ENCODE data around the gene CP. TPM values are rescaled to one million over a fixed set of nuclear protein-coding genes. Genes with fewer than 3 reads are reported as not detected.

Gene CP
- total and polyA plus RNA-seq, 2 of the 13 experiments (the other 11 are each of a cell fraction or from before 2014, with no cell fraction given), result 42.6 to 789 TPM

DNA sequence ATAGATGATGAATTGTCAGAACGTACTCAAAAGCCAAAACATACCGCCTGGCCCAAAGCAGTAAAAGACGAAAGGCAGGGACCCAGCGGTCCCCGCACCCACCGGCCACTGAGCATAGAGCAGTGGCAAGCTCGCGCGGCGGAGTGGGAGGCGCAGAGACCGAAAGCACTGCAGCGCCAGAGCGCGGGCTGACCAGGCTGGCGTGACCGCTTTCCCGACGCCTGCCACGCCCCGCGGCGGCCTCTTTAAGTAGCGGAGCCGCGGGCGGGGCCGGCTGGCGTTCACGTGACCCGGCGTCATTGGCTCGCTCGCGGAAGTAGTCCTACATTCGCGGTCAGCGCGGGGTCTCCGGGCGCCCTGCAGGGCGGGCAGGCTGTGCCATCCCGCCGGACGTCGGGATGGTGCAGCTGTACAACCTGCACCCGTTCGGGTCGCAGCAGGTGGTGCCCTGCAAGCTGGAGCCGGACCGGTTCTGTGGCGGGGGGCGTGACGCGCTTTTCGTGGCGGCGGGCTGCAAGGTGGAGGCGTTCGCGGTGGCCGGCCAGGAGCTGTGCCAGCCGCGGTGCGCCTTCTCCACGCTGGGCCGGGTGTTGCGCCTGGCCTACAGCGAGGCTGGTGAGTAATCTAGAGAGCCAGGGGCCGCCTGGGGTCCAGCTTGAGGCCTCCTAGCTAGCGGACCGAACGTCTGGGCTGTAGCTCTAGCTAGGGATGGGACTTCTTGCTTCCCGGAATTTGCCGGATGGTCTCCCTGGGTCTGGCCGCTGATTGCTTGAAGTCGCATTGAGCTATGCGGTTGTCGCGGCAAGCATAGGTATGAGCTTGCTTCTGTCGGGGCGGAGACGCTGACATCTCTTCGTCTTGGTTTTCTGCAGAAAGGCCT is 92.1 kb downstream of the CP start, which contains the start of gene HPS3 (continued):
- TF ChIP-seq PLRG1 (conservative IDR thresholded peaks at IDR 0.05) (no peak), FLYWCH1 (CRISPR knock-in tag; IDR thresholded peaks at IDR 0.05) (peak; percentile 87), ZNF484 (CRISPR knock-in tag; IDR thresholded peaks at IDR 0.05; ENCODE audit: borderline replicate concordance, low read depth) (no peak), CENPT (CRISPR knock-in tag; IDR thresholded peaks at IDR 0.05; ENCODE audit: low read depth) (no peak), ELF3 (CRISPR knock-in tag; IDR thresholded peaks at IDR 0.05) (peak; percentile 88), ZNF350 (CRISPR knock-in tag; IDR thresholded peaks at IDR 0.05; ENCODE audit: borderline replicate concordance, low read depth) (peak; percentile 84; the same call in 1 of the 2 replicates), NR2C2 (CRISPR knock-in tag; IDR thresholded peaks at IDR 0.05; ENCODE audit: borderline replicate concordance) (peak; percentile 74; the same call in 1 of the 2 replicates), ZNF564 (CRISPR knock-in tag; IDR thresholded peaks at IDR 0.05) (0 out of 2 replicates have a peak, but pooled peaks have one; percentile 61), HOXA7 (CRISPR knock-in tag; IDR thresholded peaks at IDR 0.05) (no peak), NFE2L1 (CRISPR knock-in tag; IDR thresholded peaks at IDR 0.05; ENCODE audit: borderline replicate concordance) (no peak; the same call in 1 of the 2 replicates), SKI (IDR thresholded peaks at IDR 0.05; ENCODE audit: partially characterized antibody) (peak; percentile 22), HMGA1 (CRISPR knock-in tag; conservative IDR thresholded peaks at IDR 0.05) (no peak), PAWR (CRISPR knock-in tag; IDR thresholded peaks at IDR 0.05; ENCODE audit: borderline replicate concordance) (no peak), GTF2F1 (IDR thresholded peaks at IDR 0.05; ENCODE audit: low read length) (no peak), POLR2AphosphoS2 (IDR thresholded peaks at IDR 0.05; ENCODE audit: low read depth, low read length) (no peak), TOE1 (CRISPR knock-in tag; IDR thresholded peaks at IDR 0.05) (no peak)
- TF ChIP-seq, protein P1, sequence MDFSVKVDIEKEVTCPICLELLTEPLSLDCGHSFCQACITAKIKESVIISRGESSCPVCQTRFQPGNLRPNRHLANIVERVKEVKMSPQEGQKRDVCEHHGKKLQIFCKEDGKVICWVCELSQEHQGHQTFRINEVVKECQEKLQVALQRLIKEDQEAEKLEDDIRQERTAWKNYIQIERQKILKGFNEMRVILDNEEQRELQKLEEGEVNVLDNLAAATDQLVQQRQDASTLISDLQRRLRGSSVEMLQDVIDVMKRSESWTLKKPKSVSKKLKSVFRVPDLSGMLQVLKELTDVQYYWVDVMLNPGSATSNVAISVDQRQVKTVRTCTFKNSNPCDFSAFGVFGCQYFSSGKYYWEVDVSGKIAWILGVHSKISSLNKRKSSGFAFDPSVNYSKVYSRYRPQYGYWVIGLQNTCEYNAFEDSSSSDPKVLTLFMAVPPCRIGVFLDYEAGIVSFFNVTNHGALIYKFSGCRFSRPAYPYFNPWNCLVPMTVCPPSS (IDR thresholded peaks at IDR 0.05), result no peak
- TF ChIP-seq, protein P2, sequence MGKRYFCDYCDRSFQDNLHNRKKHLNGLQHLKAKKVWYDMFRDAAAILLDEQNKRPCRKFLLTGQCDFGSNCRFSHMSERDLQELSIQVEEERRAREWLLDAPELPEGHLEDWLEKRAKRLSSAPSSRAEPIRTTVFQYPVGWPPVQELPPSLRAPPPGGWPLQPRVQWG (CRISPR knock-in tag; IDR thresholded peaks at IDR 0.05; ENCODE audit: borderline replicate concordance, low read depth), result peak; percentile 88; the same call in 1 of the 2 replicates
- TF ChIP-seq, protein P3, sequence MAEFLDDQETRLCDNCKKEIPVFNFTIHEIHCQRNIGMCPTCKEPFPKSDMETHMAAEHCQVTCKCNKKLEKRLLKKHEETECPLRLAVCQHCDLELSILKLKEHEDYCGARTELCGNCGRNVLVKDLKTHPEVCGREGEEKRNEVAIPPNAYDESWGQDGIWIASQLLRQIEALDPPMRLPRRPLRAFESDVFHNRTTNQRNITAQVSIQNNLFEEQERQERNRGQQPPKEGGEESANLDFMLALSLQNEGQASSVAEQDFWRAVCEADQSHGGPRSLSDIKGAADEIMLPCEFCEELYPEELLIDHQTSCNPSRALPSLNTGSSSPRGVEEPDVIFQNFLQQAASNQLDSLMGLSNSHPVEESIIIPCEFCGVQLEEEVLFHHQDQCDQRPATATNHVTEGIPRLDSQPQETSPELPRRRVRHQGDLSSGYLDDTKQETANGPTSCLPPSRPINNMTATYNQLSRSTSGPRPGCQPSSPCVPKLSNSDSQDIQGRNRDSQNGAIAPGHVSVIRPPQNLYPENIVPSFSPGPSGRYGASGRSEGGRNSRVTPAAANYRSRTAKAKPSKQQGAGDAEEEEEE (CRISPR knock-in tag; IDR thresholded peaks at IDR 0.05; ENCODE audit: borderline replicate concordance), result no peak
- TF ChIP-seq, protein P4, sequence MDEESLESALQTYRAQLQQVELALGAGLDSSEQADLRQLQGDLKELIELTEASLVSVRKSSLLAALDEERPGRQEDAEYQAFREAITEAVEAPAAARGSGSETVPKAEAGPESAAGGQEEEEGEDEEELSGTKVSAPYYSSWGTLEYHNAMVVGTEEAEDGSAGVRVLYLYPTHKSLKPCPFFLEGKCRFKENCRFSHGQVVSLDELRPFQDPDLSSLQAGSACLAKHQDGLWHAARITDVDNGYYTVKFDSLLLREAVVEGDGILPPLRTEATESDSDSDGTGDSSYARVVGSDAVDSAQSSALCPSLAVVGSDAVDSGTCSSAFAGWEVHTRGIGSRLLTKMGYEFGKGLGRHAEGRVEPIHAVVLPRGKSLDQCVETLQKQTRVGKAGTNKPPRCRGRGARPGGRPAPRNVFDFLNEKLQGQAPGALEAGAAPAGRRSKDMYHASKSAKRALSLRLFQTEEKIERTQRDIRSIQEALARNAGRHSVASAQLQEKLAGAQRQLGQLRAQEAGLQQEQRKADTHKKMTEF (CRISPR knock-in tag; IDR thresholded peaks at IDR 0.05), result peak; percentile 86
- TF ChIP-seq, protein P5, sequence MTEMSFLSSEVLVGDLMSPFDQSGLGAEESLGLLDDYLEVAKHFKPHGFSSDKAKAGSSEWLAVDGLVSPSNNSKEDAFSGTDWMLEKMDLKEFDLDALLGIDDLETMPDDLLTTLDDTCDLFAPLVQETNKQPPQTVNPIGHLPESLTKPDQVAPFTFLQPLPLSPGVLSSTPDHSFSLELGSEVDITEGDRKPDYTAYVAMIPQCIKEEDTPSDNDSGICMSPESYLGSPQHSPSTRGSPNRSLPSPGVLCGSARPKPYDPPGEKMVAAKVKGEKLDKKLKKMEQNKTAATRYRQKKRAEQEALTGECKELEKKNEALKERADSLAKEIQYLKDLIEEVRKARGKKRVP (CRISPR knock-in tag; IDR thresholded peaks at IDR 0.05), result peak in 1 of 2 experiments; percentile 52; a peak in 1 of 4 replicates
- TF ChIP-seq, protein P6, sequence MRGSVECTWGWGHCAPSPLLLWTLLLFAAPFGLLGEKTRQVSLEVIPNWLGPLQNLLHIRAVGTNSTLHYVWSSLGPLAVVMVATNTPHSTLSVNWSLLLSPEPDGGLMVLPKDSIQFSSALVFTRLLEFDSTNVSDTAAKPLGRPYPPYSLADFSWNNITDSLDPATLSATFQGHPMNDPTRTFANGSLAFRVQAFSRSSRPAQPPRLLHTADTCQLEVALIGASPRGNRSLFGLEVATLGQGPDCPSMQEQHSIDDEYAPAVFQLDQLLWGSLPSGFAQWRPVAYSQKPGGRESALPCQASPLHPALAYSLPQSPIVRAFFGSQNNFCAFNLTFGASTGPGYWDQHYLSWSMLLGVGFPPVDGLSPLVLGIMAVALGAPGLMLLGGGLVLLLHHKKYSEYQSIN (CRISPR knock-in tag; IDR thresholded peaks at IDR 0.05; ENCODE audit: borderline replicate concordance), result no peak

Measured in HepG2 (cell line).